Gastrocnemius medialis (tissue), 4 donors: Measurements from ENCODE around the gene WWOX.

Experiments
- CTCF ChIP-seq, 5 experiments: fragments of 450-650 bp in 3 of 5; fragments of 200-600 bp in 2 of 5; sonication (generic) in 2 of 5; IDR thresholded peaks in 4 of 5; conservative IDR thresholded peaks in 1 of 5; 1 replicate in 4 of 5; 2 replicates in 1 of 5; pipeline ENCODE4 v1.5.1; 2016 to 2019; ENCODE audit warnings: antibody characterized with exemption in 5 of 5, mild to moderate bottlenecking in 3 of 5, moderate library complexity in 3 of 5
- POLR2A ChIP-seq, 2 donors: fragments of 450-650 bp; IDR thresholded peaks; one replicate each; pipeline ENCODE4 v1.6.1; 2017; ENCODE audit warnings: antibody characterized with exemption in 2 of 2, mild to moderate bottlenecking in 2 of 2, moderate library complexity in 2 of 2

- no peak for TF ChIP-seq CTCF (IDR thresholded peaks at IDR 0.05 in 4 of 5, conservative IDR thresholded peaks at IDR 0.05 in 1 of 5)
- TF ChIP-seq POLR2A (IDR thresholded peaks at IDR 0.05): no peak
These were observed 27.2 kb downstream of the WWOX start for GRCh38 chr16:78126662-78127061.
